Endothelial cell of umbilical vein (primary cell): ENCODE data around the gene FCRL2. TPM values are rescaled to one million over a fixed set of nuclear protein-coding genes. Genes with fewer than 3 reads are reported as not detected.

Experiments
- BruUV-seq: library from RNA; stranded (reverse); fragments of 400-500 nt; replicated peaks from 2 replicates; lab custom pipeline; 2021; lab: Mats Ljungman, UMichigan
- CTCF ChIA-PET: fragments of 300-600, 350-600 bp; sonication (Branson Sonifier 250); formaldehyde crosslinking; loops from one replicate; lab custom pipeline; 2021; ENCODE audit warnings: antibody characterized with exemption, inconsistent platforms; lab: Charles Lee
- POLR2A ChIA-PET: fragments of 300-600, 350-600 bp; sonication (Branson Sonifier 250); formaldehyde crosslinking; loops from one replicate; lab custom pipeline; 2021; ENCODE audit warnings: antibody characterized with exemption, inconsistent platforms; lab: Charles Lee
- DNase-seq: peaks from one replicate; pipeline ENCODE4 v3.0.0-alpha.2; 2011; ENCODE audit warnings: low read depth, low spot score
- FAIRE-seq: peaks from 2 replicates; lab custom pipeline; 2011; peaks lifted over from hg19 to GRCh38; lab: Jason Lieb, UNC
- H2AFZ ChIP-seq: 2 replicates; pipeline ENCODE4 v1.6.0; 2012; ENCODE audit warnings: low read depth, low read length, control low read depth, inconsistent platforms
- H3K27ac ChIP-seq: 2 replicates; pipeline ENCODE4 v1.5.1; 2011; ENCODE audit warnings: low read depth, mild to moderate bottlenecking, control low read depth, low read length, moderate library complexity; ENCODE audit not compliant: insufficient read depth
- H3K27me3 ChIP-seq, 2 experiments: 2 replicates each; pipeline versions ENCODE4 v1.6.0 to v1.6.1; 2011; ENCODE audit warnings: low read length in 2 of 2, mixed read lengths in 1 of 2; ENCODE audit not compliant: control insufficient read depth in 2 of 2, insufficient read depth in 2 of 2
- H3K36me3 ChIP-seq, 2 experiments: 2 replicates in 1 of 2; 3 replicates in 1 of 2; pipeline ENCODE4 v1.5.1; 2011; ENCODE audit warnings: low read length in 2 of 2, mild to moderate bottlenecking in 1 of 2, moderate library complexity in 1 of 2; ENCODE audit not compliant: control insufficient read depth in 2 of 2, insufficient read depth in 2 of 2; ENCODE audit errors: extremely low read depth in 1 of 2
- H3K4me1 ChIP-seq: 3 replicates; pipeline ENCODE4 v1.5.1; 2011; ENCODE audit warnings: mild to moderate bottlenecking, low read length; ENCODE audit not compliant: control insufficient read depth, insufficient read depth; ENCODE audit errors: extremely low read depth
- H3K4me2 ChIP-seq: 2 replicates; pipeline ENCODE4 v1.6.1; 2011; ENCODE audit warnings: low read length, control low read depth, mixed read lengths; ENCODE audit not compliant: insufficient read depth
- H3K4me3 ChIP-seq, 3 experiments: fragments of 200-600 bp in 1 of 3; sonication (generic), shearing (Covaris generic) in 1 of 3; replicated peaks in 1 of 3; 2 replicates each; pipeline ENCODE4 v1.5.1; 2011 to 2016; ENCODE audit warnings: control low read depth in 3 of 3, low read length in 3 of 3, mild to moderate bottlenecking in 2 of 3, inconsistent platforms in 1 of 3, low read depth in 1 of 3, moderate library complexity in 1 of 3; ENCODE audit not compliant: insufficient read depth in 1 of 3
- H3K79me2 ChIP-seq: 2 replicates; pipeline ENCODE4 v1.6.0; 2012; ENCODE audit warnings: low read length, inconsistent platforms; ENCODE audit not compliant: control insufficient read depth, insufficient read depth
- H3K9ac ChIP-seq: replicated peaks from 2 replicates; pipeline ENCODE3; 2011; ENCODE audit warnings: low read length, control low read depth; ENCODE audit not compliant: insufficient read depth; ENCODE audit errors: extremely low read depth
- H3K9me1 ChIP-seq: replicated peaks from 3 replicates; pipeline ENCODE4 v1.6.0; 2011; ENCODE audit warnings: mild to moderate bottlenecking, low read length; ENCODE audit not compliant: control insufficient read depth, insufficient read depth; ENCODE audit errors: extremely low read depth
- H3K9me3 ChIP-seq: replicated peaks from 2 replicates; pipeline ENCODE4 v1.5.1; 2012; ENCODE audit warnings: low read length, inconsistent platforms; ENCODE audit not compliant: control insufficient read depth, insufficient read depth
- H4K20me1 ChIP-seq: replicated peaks from 2 replicates; pipeline ENCODE3; 2011; ENCODE audit warnings: mild to moderate bottlenecking, low read length; ENCODE audit not compliant: control insufficient read depth, insufficient read depth; ENCODE audit errors: extremely low read depth
- EZH2 ChIP-seq: IDR thresholded peaks from 2 replicates; pipeline ENCODE4 v1.6.1; 2012; ENCODE audit warnings: borderline replicate concordance, low read depth, mild to moderate bottlenecking, moderate library complexity, low read length, inconsistent platforms; ENCODE audit not compliant: severe bottlenecking
- FOS ChIP-seq: IDR thresholded peaks from 2 replicates; pipeline ENCODE4 v1.6.1; 2011; ENCODE audit warnings: mild to moderate bottlenecking, low read length, moderate library complexity, borderline replicate concordance; ENCODE audit not compliant: insufficient read depth
- GATA2 ChIP-seq: IDR thresholded peaks from 2 replicates; pipeline ENCODE4 v1.7.0; 2011; ENCODE audit warnings: low read depth, mild to moderate bottlenecking, moderate library complexity, mixed read lengths, low read length; ENCODE audit not compliant: insufficient read length, insufficient read depth
- JUN ChIP-seq: IDR thresholded peaks from 2 replicates; pipeline ENCODE4 v1.6.1; 2011; ENCODE audit warnings: borderline replicate concordance, low read depth; ENCODE audit not compliant: insufficient read length, insufficient read depth
- MAX ChIP-seq: IDR thresholded peaks from 2 replicates; pipeline ENCODE4 v1.6.1; 2011; ENCODE audit not compliant: insufficient read depth, insufficient read length
- MYC ChIP-seq: IDR thresholded peaks from one replicate; pipeline ENCODE4 v1.6.1; 2011; ENCODE audit warnings: mild to moderate bottlenecking, low read depth, low read length
- POLR2A ChIP-seq: IDR thresholded peaks from 2 replicates; pipeline ENCODE4 v1.6.1; 2012; ENCODE audit warnings: low read depth, mild to moderate bottlenecking, control low read depth, low read length
- POLR2AphosphoS5 ChIP-seq: IDR thresholded peaks from 2 replicates; pipeline ENCODE4 v1.6.1; 2012; ENCODE audit warnings: low read depth, mild to moderate bottlenecking, control low read depth, low read length, moderate library complexity; ENCODE audit not compliant: insufficient read depth
- dilution Hi-C: fragments of 300-500 bp; cut with MboI; formaldehyde crosslinking; loops from one replicate; pipeline ENCODE4 v1.15.0; 2019; ENCODE audit warnings: low sequenced_read_pairs; ENCODE audit not compliant: extremely low pct_ligation_motif_present
- intact Hi-C: fragments of 100-400 bp; cut with micrococcal nuclease; formaldehyde crosslinking; loops from one replicate; pipeline ENCODE4 v1.10.0; 2022
- polyA plus RNA-seq, 4 experiments: library from polyadenylated mRNA; depleted of rRNA in 3 of 4; stranded (reverse) in 3 of 4; unstranded in 1 of 4; fragments of >200 nt; gene quantifications; 2 replicates each; pipeline versions ENCODE4 v1.2.1 to v1.2.3, GENCODE V29; 2011 to 2012; ENCODE audit warnings: missing spikeins in 1 of 4
- total RNA-seq: library from RNA; stranded (reverse); gene quantifications from 2 replicates; pipeline ENCODE4 v1.2.3, GENCODE V29; 2021
- TF ChIP-seq, protein P1 (sequence below), 2 donors: IDR thresholded peaks; 1 replicate in 1 of 2; 2 replicates in 1 of 2; pipeline ENCODE4 v1.5.1; 2011; ENCODE audit warnings: low read length in 2 of 2, mild to moderate bottlenecking in 2 of 2, moderate library complexity in 2 of 2, control low read depth in 1 of 2, inconsistent platforms in 1 of 2, low read depth in 1 of 2; ENCODE audit not compliant: insufficient read depth in 1 of 2; ENCODE audit errors: extremely low read depth in 1 of 2

The FCRL2 gene
- total and polyA plus RNA-seq, 2 donors (not counting 3 experiments of a cell fraction or from before 2014, with no cell fraction given), result not detected

DNA sequence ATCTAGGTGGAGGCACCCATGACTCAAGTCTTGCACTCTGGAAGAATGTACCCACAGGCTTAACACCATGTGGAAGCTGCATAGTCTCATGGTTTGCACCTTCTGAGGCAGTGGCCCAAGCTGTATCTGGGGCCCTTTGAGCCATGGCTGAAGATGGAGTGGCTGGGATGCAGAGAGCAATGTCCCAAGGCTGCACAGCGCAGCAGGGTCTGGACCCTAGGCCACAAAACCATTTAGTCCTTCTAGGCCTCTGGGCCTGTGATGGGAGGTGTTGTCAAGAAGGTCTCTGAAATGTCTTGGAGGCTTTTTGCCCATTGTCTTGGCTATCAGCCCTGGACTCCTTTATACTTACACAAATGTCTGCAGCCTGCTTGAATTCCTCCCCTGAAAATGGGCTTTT is 54.9 kb downstream of the FCRL2 start:
- Histone ChIP-seq H3K4me1 (no peaks in the 10 kb centered on the region), H3K4me2 (no peak overlapping the region), H3K9me3 (no peaks in the 10 kb centered on the region), H3K4me3 (no peak overlapping the region), H3K9me1 (no peaks in the 10 kb centered on the region), H3K79me2 (no peaks in the 10 kb centered on the region), H4K20me1 (no peaks in the 10 kb centered on the region), H3K27ac (no peak overlapping the region), H3K27me3 (no peaks in the 10 kb centered on the region), H3K36me3 (no peaks in the 10 kb centered on the region), H3K9ac (no peak overlapping the region), H2AFZ (no peak overlapping the region)
- dilution Hi-C loops, result no loop called here
- no TSS peak for BruUV-seq
- no peak for TF ChIP-seq MYC
- TF ChIP-seq JUN, result no peak
- no peak for TF ChIP-seq EZH2
- no peak for TF ChIP-seq POLR2A
- TF ChIP-seq MAX, result no peak
- TF ChIP-seq FOS, result no peak
- no peak for TF ChIP-seq POLR2AphosphoS5
- TF ChIP-seq, protein P1, sequence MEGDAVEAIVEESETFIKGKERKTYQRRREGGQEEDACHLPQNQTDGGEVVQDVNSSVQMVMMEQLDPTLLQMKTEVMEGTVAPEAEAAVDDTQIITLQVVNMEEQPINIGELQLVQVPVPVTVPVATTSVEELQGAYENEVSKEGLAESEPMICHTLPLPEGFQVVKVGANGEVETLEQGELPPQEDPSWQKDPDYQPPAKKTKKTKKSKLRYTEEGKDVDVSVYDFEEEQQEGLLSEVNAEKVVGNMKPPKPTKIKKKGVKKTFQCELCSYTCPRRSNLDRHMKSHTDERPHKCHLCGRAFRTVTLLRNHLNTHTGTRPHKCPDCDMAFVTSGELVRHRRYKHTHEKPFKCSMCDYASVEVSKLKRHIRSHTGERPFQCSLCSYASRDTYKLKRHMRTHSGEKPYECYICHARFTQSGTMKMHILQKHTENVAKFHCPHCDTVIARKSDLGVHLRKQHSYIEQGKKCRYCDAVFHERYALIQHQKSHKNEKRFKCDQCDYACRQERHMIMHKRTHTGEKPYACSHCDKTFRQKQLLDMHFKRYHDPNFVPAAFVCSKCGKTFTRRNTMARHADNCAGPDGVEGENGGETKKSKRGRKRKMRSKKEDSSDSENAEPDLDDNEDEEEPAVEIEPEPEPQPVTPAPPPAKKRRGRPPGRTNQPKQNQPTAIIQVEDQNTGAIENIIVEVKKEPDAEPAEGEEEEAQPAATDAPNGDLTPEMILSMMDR (IDR thresholded peaks at IDR 0.05; ENCODE audit: extremely low read depth in 1 of 2, insufficient read depth in 1 of 2, low read depth in 1 of 2, low read length in 2 of 2), result no peak
- TF ChIP-seq GATA2, result no peak
- POLR2A ChIA-PET, result no interaction called here
- no peak for FAIRE-seq
- CTCF ChIA-PET, result no interaction called here
- intact Hi-C loops, result no loop called here
- DNase-seq, result no peak
